IMR-90 (cell line): ENCODE data around the gene COX5B. TPM values are rescaled to one million over a fixed set of nuclear protein-coding genes. Genes with fewer than 3 reads are reported as not detected.

Experiments used
- ATAC-seq: fragments of 200-7000 bp; cut with Tn5 transposase; 2 replicates; pipeline ENCODE4 v1.9.1; 2020; ENCODE audit warnings: low read depth, mild to moderate bottlenecking, moderate library complexity
- BruUV-seq: library from RNA; stranded (reverse); fragments of 400-500 nt; replicated peaks from 2 replicates; lab custom pipeline; 2021; lab: Mats Ljungman, UMichigan
- CTCF ChIA-PET: fragments of 300-600 bp; formaldehyde crosslinking; extraction: SDS; loops from one replicate; lab custom pipeline; 2021; ENCODE audit warnings: antibody characterized with exemption; lab: Yijun Ruan, JAX
- POLR2A ChIA-PET: fragments of 300-600 bp; sonication (Branson Sonifier 250); formaldehyde crosslinking; loops from one replicate; lab custom pipeline; 2022; ENCODE audit warnings: antibody characterized with exemption; ENCODE audit not compliant: unreplicated experiment; lab: Charles Lee
- DNase-seq: peaks from one replicate; pipeline ENCODE4 v3.0.0; 2013
- H2AFZ ChIP-seq: replicated peaks from 2 replicates; pipeline ENCODE3; 2013; ENCODE audit warnings: low read length, mild to moderate bottlenecking; ENCODE audit not compliant: poor library complexity
- H2AK5ac ChIP-seq: 2 replicates; pipeline ENCODE4 v1.6.1; 2013; ENCODE audit warnings: low read depth, low read length, inconsistent platforms
- H2AK9ac ChIP-seq: replicated peaks from 2 replicates; pipeline ENCODE3; 2013; ENCODE audit warnings: mild to moderate bottlenecking, low read depth, low read length, moderate library complexity; ENCODE audit not compliant: poor library complexity
- H2BK120ac ChIP-seq: 2 replicates; pipeline ENCODE4 v1.6.1; 2013; ENCODE audit warnings: low read depth, low read length, inconsistent platforms
- H2BK15ac ChIP-seq: 3 replicates; pipeline ENCODE4 v1.6.1; 2013; ENCODE audit warnings: low read depth, low read length, inconsistent platforms
- H2BK20ac ChIP-seq: 2 replicates; pipeline ENCODE4 v1.6.1; 2013; ENCODE audit warnings: low read depth, mild to moderate bottlenecking, inconsistent platforms, low read length, moderate library complexity
- H2BK5ac ChIP-seq: 2 replicates; pipeline ENCODE4 v1.6.1; 2013; ENCODE audit warnings: mild to moderate bottlenecking, low read depth, low read length, inconsistent platforms; ENCODE audit not compliant: poor library complexity, severe bottlenecking
- H3K14ac ChIP-seq: replicated peaks from 2 replicates; pipeline ENCODE4 v1.6.1; 2013; ENCODE audit warnings: low read depth, low read length, inconsistent platforms
- H3K18ac ChIP-seq: 2 replicates; pipeline ENCODE4 v1.6.1; 2013; ENCODE audit warnings: low read depth, low read length, control low read depth
- H3K23ac ChIP-seq: 2 replicates; pipeline ENCODE4 v1.6.1; 2013; ENCODE audit warnings: low read depth, low read length, inconsistent platforms
- H3K27ac ChIP-seq: 2 replicates; pipeline ENCODE4 v1.5.1; 2013; ENCODE audit warnings: mild to moderate bottlenecking, control low read depth, low read length; ENCODE audit not compliant: insufficient read depth
- H3K27me3 ChIP-seq: 2 replicates; pipeline ENCODE4 v1.6.1; 2013; ENCODE audit warnings: low read length; ENCODE audit not compliant: control insufficient read depth, insufficient read depth
- H3K36me3 ChIP-seq: 2 replicates; pipeline ENCODE4 v1.6.1; 2013; ENCODE audit warnings: low read length, mixed read lengths; ENCODE audit not compliant: control insufficient read depth, insufficient read depth
- H3K4ac ChIP-seq: 2 replicates; pipeline ENCODE4 v1.6.1; 2013; ENCODE audit warnings: low read depth, low read length, inconsistent platforms
- H3K4me1 ChIP-seq: 2 replicates; pipeline ENCODE4 v1.6.1; 2013; ENCODE audit warnings: low read length, mixed read lengths; ENCODE audit not compliant: control insufficient read depth, insufficient read depth
- H3K4me2 ChIP-seq: 2 replicates; pipeline ENCODE4 v1.6.1; 2013; ENCODE audit warnings: low read depth, mild to moderate bottlenecking, control low read depth, low read length, moderate library complexity
- H3K4me3 ChIP-seq: 2 replicates; pipeline ENCODE4 v1.5.1; 2013; ENCODE audit warnings: low read depth, mild to moderate bottlenecking, control low read depth, low read length, moderate library complexity; ENCODE audit not compliant: insufficient read depth
- H3K56ac ChIP-seq: 2 replicates; pipeline ENCODE4 v1.6.1; 2013; ENCODE audit warnings: low read length, inconsistent platforms; ENCODE audit not compliant: insufficient read depth; ENCODE audit errors: extremely low read depth
- H3K79me1 ChIP-seq, 2 experiments: 2 replicates each; pipeline ENCODE4 v1.6.1; 2013; ENCODE audit warnings: low read length in 2 of 2, inconsistent platforms in 1 of 2, low read depth in 1 of 2
- H3K9ac ChIP-seq: 2 replicates; pipeline ENCODE4 v1.6.1; 2013; ENCODE audit warnings: low read depth, low read length, control low read depth
- H3K9me1 ChIP-seq: 2 replicates; pipeline ENCODE4 v1.6.1; 2013; ENCODE audit warnings: low read length, inconsistent platforms; ENCODE audit not compliant: insufficient read depth
- H3K9me3 ChIP-seq: 2 replicates; pipeline ENCODE4 v1.6.1; 2013; ENCODE audit warnings: low read length; ENCODE audit not compliant: control insufficient read depth, insufficient read depth
- H4K20me1 ChIP-seq: 2 replicates; pipeline ENCODE4 v1.6.1; 2013; ENCODE audit warnings: low read length, inconsistent platforms; ENCODE audit not compliant: insufficient read depth
- H4K5ac ChIP-seq: 2 replicates; pipeline ENCODE4 v1.6.1; 2013; ENCODE audit warnings: mild to moderate bottlenecking, low read depth, low read length, control low read depth
- H4K8ac ChIP-seq, 2 experiments: 2 replicates each; pipeline ENCODE4 v1.6.1; 2013; ENCODE audit warnings: low read depth in 2 of 2, low read length in 2 of 2, control low read depth in 1 of 2, inconsistent platforms in 1 of 2
- H4K91ac ChIP-seq: 2 replicates; pipeline ENCODE4 v1.6.1; 2013; ENCODE audit warnings: low read depth, low read length, inconsistent platforms; ENCODE audit not compliant: insufficient read depth
- BHLHE40 ChIP-seq: fragments of 150-350 bp; IDR thresholded peaks from 2 replicates; pipeline ENCODE4 v1.6.1; 2016; ENCODE audit warnings: mild to moderate bottlenecking, low read depth, low read length
- CHD1 ChIP-seq: IDR thresholded peaks from 2 replicates; pipeline ENCODE4 v1.6.1; 2012; ENCODE audit warnings: low read depth, low read length, improper control_type of control experiment
- CTCF ChIP-seq: conservative IDR thresholded peaks from 2 replicates; pipeline ENCODE4 v1.5.1; 2012; ENCODE audit warnings: mild to moderate bottlenecking, low read depth, low read length, improper control_type of control experiment
- ELK1 ChIP-seq: fragments of 150-350 bp; IDR thresholded peaks from 2 replicates; pipeline ENCODE4 v1.6.1; 2016; ENCODE audit warnings: low read depth, mild to moderate bottlenecking, low read length, moderate library complexity, borderline replicate concordance
- FOS ChIP-seq: fragments of 150-350 bp; IDR thresholded peaks from 2 replicates; pipeline ENCODE4 v1.6.1; 2016; ENCODE audit warnings: low read depth, low read length
- MAFK ChIP-seq: IDR thresholded peaks from 2 replicates; pipeline ENCODE4 v1.6.1; 2012; ENCODE audit warnings: low read depth, low read length, improper control_type of control experiment
- MAZ ChIP-seq: IDR thresholded peaks from 2 replicates; pipeline ENCODE4 v1.6.1; 2012; ENCODE audit warnings: low read depth, mild to moderate bottlenecking, low read length, improper control_type of control experiment, moderate library complexity, borderline replicate concordance
- MXI1 ChIP-seq: IDR thresholded peaks from 2 replicates; pipeline ENCODE4 v1.6.1; 2012; ENCODE audit warnings: low read depth, mild to moderate bottlenecking, low read length, moderate library complexity, borderline replicate concordance
- NFE2L2 ChIP-seq: fragments of 150-350 bp; IDR thresholded peaks from 2 replicates; pipeline ENCODE4 v1.6.1; 2016; ENCODE audit warnings: low read depth, mild to moderate bottlenecking, low read length
- POLR2A ChIP-seq: IDR thresholded peaks from 2 replicates; pipeline ENCODE4 v1.6.1; 2012; ENCODE audit warnings: mild to moderate bottlenecking, low read depth, low read length
- RCOR1 ChIP-seq: IDR thresholded peaks from 2 replicates; pipeline ENCODE4 v1.6.1; 2012; ENCODE audit warnings: mild to moderate bottlenecking, low read length, improper control_type of control experiment; ENCODE audit not compliant: insufficient replicate concordance
- RFX5 ChIP-seq: IDR thresholded peaks from 2 replicates; pipeline ENCODE4 v1.8.0; 2012; ENCODE audit warnings: low read depth, mild to moderate bottlenecking, low read length, moderate library complexity
- SMC3 ChIP-seq: fragments of 150-350 bp; IDR thresholded peaks from 2 replicates; pipeline ENCODE4 v1.6.1; 2016; ENCODE audit warnings: low read depth, mild to moderate bottlenecking, antibody characterized with exemption, low read length, moderate library complexity
- USF2 ChIP-seq: fragments of 150-350 bp; IDR thresholded peaks from 2 replicates; pipeline ENCODE4 v1.6.1; 2017; ENCODE audit warnings: mild to moderate bottlenecking, antibody characterized with exemption, low read length, low read depth
- WGBS, 2 experiments: methylation state at CpG; one replicate each; pipeline versions ENCODE4 v1.1.5 to v1.1.7; 2013; ENCODE audit warnings: missing lambda C conversion rate in 2 of 2; ENCODE audit not compliant: insufficient read length in 1 of 2; ENCODE audit errors: extremely low coverage in 2 of 2; 5-methylcytosine and 5-hydroxymethylcytosine counted together
- dilution Hi-C: fragments of 300-500 bp; cut with HindIII; formaldehyde crosslinking; loops from one replicate; pipeline ENCODE4 v1.14.3; 2018; ENCODE audit warnings: low sequenced_read_pairs; ENCODE audit not compliant: unreplicated experiment
- in situ Hi-C: fragments of 300-500 bp; cut with MboI; formaldehyde crosslinking; loops from 3 replicates; pipeline ENCODE4 v1.14.3; 2019; ENCODE audit warnings: low sequenced_read_pairs, inconsistent platforms, mixed read lengths
- intact Hi-C: fragments of 100-400 bp; cut with micrococcal nuclease; formaldehyde crosslinking; loops from 2 replicates; pipeline ENCODE4 v1.10.0; 2022
- polyA plus RNA-seq, 3 experiments: library from polyadenylated mRNA; depleted of rRNA; stranded (reverse); fragments of >200 nt; gene quantifications; 2 replicates each; pipeline ENCODE4 v1.2.3, GENCODE V29; 2012; ENCODE audit warnings: low replicate concordance in 1 of 3
- total RNA-seq: library from RNA; depleted of rRNA; stranded (reverse); fragments of >200 nt; gene quantifications from 2 replicates; pipeline ENCODE4 v1.2.3, GENCODE V29; 2012

COX5B gene
- total and polyA plus RNA-seq, 2 of the 4 experiments (the other 2 are of a cell fraction), result 140 to 272 TPM

- Histone ChIP-seq H3K9me3 (peaks cover 15% of the 10 kb centered on the region), H2AFZ (no peak overlapping the region), H2BK15ac (no peak overlapping the region), H2BK120ac (no peak overlapping the region), H3K56ac (no peak overlapping the region), H3K27me3 (no peaks in the 10 kb centered on the region), H3K4me1 (no peaks in the 10 kb centered on the region; the same call in 1 of the 2 replicates), H2BK5ac (no peak overlapping the region), H3K14ac (no peak overlapping the region), H4K8ac (no peak overlapping the region), H3K23ac (no peak overlapping the region), H2AK5ac (no peak overlapping the region), H3K9me1 (peaks cover 6% of the 10 kb centered on the region; the same call in 1 of the 2 replicates), H3K4me2 (no peak overlapping the region), H3K4me3 (no peak overlapping the region), H3K9ac (no peak overlapping the region), H3K18ac (no peak overlapping the region), H2BK20ac (no peak overlapping the region), H3K79me1 (peaks cover 0 to 6% of the 10 kb centered on the region in 2 experiments; a peak in 1 of 4 replicates), H4K91ac (no peak overlapping the region), H4K20me1 (no peaks in the 10 kb centered on the region), H2AK9ac (no peak overlapping the region), H3K4ac (no peak overlapping the region), H3K36me3 (peaks cover 40% of the 10 kb centered on the region), H4K5ac (no peak overlapping the region), H3K27ac (no peak overlapping the region)
- ATAC-seq, result no peak
- POLR2A ChIA-PET, result no interaction called here
- DNase-seq, result peak; percentile 26
- in situ Hi-C loops, result loop anchor here (25.0 kb wide), 1 partner anchor 1591 kb away; no protein-coding TSS in a partner anchor
- BruUV-seq, result no TSS peak
- dilution Hi-C loops, result no loop called here
- intact Hi-C loops, result no loop called here
- TF ChIP-seq CTCF, result no peak
- no peak for TF ChIP-seq USF2
- no peak for TF ChIP-seq BHLHE40
- no peak for TF ChIP-seq MAFK
- no peak for TF ChIP-seq CHD1
- TF ChIP-seq NFE2L2, result no peak
- no peak for TF ChIP-seq RCOR1
- no peak for TF ChIP-seq FOS
- TF ChIP-seq MAZ, result no peak
- no peak for TF ChIP-seq SMC3
- no peak for TF ChIP-seq ELK1
- TF ChIP-seq MXI1, result no peak
- TF ChIP-seq RFX5, result no peak
- no peak for TF ChIP-seq POLR2A
- 100% methylated on average over 1 of the region's 2 CpGs; no CpG with 5 or more reads in 1 of the 2 experiments for WGBS, 2 experiments
- CTCF ChIA-PET, result no interaction called here
Measured at GRCh38 chr2:97653473-97653872, 7.6 kb downstream of the COX5B start.
